Left lung (tissue), 10 donors: ENCODE measurements around the gene GATD1. TPM values are rescaled to one million over a fixed set of nuclear protein-coding genes. Genes with fewer than 3 reads are reported as not detected.

ENCODE experiments used
- ATAC-seq: fragments of 200-7000 bp; cut with Tn5 transposase; one replicate; pipeline ENCODE4 v1.9.1; 2020; ENCODE audit warnings: moderate library complexity
- DNase-seq, 4 donors: peaks; one replicate each; pipeline ENCODE4 v3.0.0-alpha.2; 2013 to 2020
- H3K27ac ChIP-seq, 2 donors: fragments of 200-600 bp; sonication (generic) in 1 of 2; one replicate each; pipeline versions ENCODE4 v1.5.0 to v1.8.0; 2020 to 2021
- H3K27me3 ChIP-seq, 2 donors: fragments of 200-600 bp; sonication (generic) in 1 of 2; one replicate each; pipeline versions ENCODE4 v1.5.0 to v1.8.0; 2020 to 2021
- H3K36me3 ChIP-seq, 2 donors: fragments of 200-600 bp; sonication (generic) in 1 of 2; one replicate each; pipeline versions ENCODE4 v1.5.0 to v1.8.0; 2020 to 2021
- H3K4me1 ChIP-seq, 2 donors: fragments of 200-600 bp; one replicate each; pipeline ENCODE4 v1.8.0; 2021
- H3K4me3 ChIP-seq, 2 donors: fragments of 200-600 bp; sonication (generic) in 1 of 2; one replicate each; pipeline versions ENCODE4 v1.5.0 to v1.8.0; 2020 to 2021; ENCODE audit warnings: mild to moderate bottlenecking in 1 of 2
- H3K9me3 ChIP-seq, 2 donors: fragments of 200-600 bp; sonication (generic) in 1 of 2; one replicate each; pipeline versions ENCODE4 v1.5.0 to v1.8.0; 2020 to 2021
- intact Hi-C, 2 donors: fragments of 100-400 bp; cut with DNase I; formaldehyde crosslinking; loops; one replicate each; pipeline versions ENCODE4 v1.11.2 to v1.14.2; 2022
- polyA plus RNA-seq, 6 donors: library from polyadenylated mRNA; unstranded; fragments of 120-200 nt; gene quantifications; one replicate each; pipeline ENCODE4 v1.2.1, GENCODE V29; 2013; ENCODE audit not compliant: insufficient read length in 6 of 6
- total RNA-seq, 2 donors: library from RNA; stranded (reverse); fragmentation: NEBNext Ultra II Directional; extraction: Animal tissue kit (Norgen Biotek cat#: 25700); gene quantifications; one replicate each; pipeline ENCODE4 v1.2.1, GENCODE V29; 2021
- TF ChIP-seq, protein P1 (sequence below), 2 donors: fragments of 200-600 bp; sonication (generic) in 1 of 2; IDR thresholded peaks; one replicate each; pipeline versions ENCODE4 v1.5.0 to v1.8.0; 2021; ENCODE audit warnings: antibody characterized with exemption in 2 of 2
- donor health status: DM: no; HTN: yes; CAD: no.
- donor health status: DM: no; HTN: no; CAD: no.

GATD1 gene
- total and polyA plus RNA-seq, 8 donors, result 51.7 to 87.1 (median 64.7) TPM

DNA sequence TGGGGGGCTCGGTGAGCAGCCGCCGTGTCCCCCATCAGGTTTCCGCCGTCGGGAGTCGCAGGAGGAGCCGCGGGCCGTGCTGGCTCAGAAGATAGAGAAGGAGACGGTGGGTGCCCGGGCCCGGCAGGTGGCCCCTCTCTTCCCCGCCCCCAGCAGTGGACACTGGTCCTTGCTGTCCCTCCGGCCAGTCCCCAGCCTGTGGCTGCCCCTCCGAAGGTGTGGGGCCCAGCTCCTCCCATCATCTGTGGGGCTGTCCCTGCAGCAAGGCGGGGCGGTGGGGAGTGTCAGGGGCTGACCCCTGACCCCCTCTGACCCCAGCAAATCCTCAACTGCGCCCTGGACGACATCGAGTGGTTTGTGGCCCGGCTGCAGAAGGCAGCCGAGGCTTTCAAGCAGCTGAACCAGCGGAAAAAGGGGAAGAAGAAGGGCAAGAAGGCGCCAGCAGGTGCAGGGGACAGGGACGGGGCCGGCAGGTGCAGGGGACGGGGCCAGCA, 56.0 kb downstream of the GATD1 start:
- no peaks in the 10 kb centered on the region for H3K9me3 ChIP-seq
- ATAC-seq (no peak), DNase-seq (no peak)
- H3K36me3 ChIP-seq, result peaks cover 0 to 12% of the 10 kb centered on the region in 2 donors
- no peak overlapping the region for H3K27ac ChIP-seq
- TF ChIP-seq, protein P1, sequence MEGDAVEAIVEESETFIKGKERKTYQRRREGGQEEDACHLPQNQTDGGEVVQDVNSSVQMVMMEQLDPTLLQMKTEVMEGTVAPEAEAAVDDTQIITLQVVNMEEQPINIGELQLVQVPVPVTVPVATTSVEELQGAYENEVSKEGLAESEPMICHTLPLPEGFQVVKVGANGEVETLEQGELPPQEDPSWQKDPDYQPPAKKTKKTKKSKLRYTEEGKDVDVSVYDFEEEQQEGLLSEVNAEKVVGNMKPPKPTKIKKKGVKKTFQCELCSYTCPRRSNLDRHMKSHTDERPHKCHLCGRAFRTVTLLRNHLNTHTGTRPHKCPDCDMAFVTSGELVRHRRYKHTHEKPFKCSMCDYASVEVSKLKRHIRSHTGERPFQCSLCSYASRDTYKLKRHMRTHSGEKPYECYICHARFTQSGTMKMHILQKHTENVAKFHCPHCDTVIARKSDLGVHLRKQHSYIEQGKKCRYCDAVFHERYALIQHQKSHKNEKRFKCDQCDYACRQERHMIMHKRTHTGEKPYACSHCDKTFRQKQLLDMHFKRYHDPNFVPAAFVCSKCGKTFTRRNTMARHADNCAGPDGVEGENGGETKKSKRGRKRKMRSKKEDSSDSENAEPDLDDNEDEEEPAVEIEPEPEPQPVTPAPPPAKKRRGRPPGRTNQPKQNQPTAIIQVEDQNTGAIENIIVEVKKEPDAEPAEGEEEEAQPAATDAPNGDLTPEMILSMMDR (IDR thresholded peaks at IDR 0.05), result no peak
- peaks cover 33 to 78% of the 10 kb centered on the region in 2 donors for H3K27me3 ChIP-seq
- peaks cover 0 to 37% of the 10 kb centered on the region in 2 donors for H3K4me1 ChIP-seq
- peak overlapping the region in 1 of 2 donors; percentile 18 for H3K4me3 ChIP-seq
- intact Hi-C loops, result no loop called here

DNA sequence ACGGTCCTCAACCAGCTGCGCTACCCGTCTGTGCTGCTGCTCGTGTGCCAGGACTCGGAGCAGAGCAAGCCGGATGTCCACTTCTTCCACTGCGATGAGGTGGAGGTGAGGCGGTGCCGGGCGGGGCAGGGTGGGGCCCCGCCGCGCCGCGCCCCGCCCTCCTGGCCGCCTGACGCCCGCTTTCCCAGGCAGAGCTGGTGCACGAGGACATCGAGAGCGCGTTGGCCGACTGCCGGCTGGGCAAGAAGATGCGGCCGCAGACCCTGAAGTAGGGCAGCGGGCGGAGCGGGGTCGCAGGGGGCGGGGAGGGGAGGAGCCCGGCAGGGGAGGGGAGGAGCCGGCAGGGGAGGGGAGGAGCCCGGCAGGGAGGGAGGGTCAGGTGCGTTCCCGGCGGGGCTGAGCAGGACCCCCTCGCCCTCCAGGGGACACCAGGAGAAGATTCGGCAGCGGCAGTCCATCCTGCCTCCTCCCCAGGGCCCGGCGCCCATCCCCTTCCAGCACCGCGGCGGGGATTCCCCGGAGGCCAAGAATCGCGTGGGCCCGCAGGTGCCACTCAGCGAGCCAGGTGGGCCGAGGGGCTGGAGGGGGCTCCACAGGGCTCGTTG, 56.5 kb downstream of the GATD1 start:
- Histone ChIP-seq H3K9me3 (no peaks in the 10 kb centered on the region), H3K27me3 (peaks cover 28 to 73% of the 10 kb centered on the region in 2 donors), H3K27ac (no peak overlapping the region), H3K4me3 (peak overlapping the region in 1 of 2 donors; percentile 18), H3K36me3 (peaks cover 0 to 12% of the 10 kb centered on the region in 2 donors), H3K4me1 (peaks cover 0 to 32% of the 10 kb centered on the region in 2 donors)
- TF ChIP-seq, protein P1 (IDR thresholded peaks at IDR 0.05), result no peak
- DNase-seq (no peak), ATAC-seq (no peak)
- intact Hi-C loops, result no loop called here

DNA sequence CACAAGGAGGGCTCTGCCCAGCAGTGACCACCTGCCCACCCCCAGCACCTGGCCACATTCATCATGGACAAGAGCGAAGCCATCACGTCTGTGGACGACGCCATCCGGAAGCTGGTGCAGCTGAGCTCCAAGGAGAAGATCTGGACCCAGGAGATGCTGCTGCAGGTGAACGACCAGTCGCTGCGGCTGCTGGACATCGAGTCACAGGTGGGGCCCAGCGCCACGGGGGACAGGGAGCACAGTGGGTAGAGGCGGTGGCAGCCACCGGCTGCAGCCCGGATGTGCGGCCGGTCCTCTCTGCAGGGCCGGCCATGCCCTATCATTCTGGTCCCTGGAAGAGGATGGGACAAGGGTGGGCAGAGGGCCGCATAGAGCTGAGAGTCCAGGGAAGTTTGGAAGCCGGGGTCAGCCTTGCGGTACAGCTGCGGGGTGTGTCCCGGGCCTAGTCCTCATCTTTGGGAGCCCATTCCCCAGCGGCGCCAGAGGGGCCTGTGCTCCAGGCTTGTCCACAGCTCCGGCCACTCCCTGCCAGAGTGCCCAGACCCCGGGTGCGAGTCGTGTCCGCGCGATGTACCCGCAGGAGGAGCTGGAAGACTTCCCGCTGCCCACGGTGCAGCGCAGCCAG, 57.2 kb downstream of the GATD1 start:
- H3K27ac ChIP-seq, result no peak overlapping the region
- H3K9me3 ChIP-seq, result no peaks in the 10 kb centered on the region
- TF ChIP-seq, protein P1 (IDR thresholded peaks at IDR 0.05), result no peak
- H3K4me1 ChIP-seq, result peaks cover 0 to 28% of the 10 kb centered on the region in 2 donors
- ATAC-seq (no peak), DNase-seq (no peak)
- intact Hi-C loops, result no loop called here
- peaks cover 22 to 67% of the 10 kb centered on the region in 2 donors for H3K27me3 ChIP-seq
- H3K36me3 ChIP-seq, result peaks cover 0 to 12% of the 10 kb centered on the region in 2 donors
- peak overlapping the region in 1 of 2 donors; percentile 18 for H3K4me3 ChIP-seq

DNA sequence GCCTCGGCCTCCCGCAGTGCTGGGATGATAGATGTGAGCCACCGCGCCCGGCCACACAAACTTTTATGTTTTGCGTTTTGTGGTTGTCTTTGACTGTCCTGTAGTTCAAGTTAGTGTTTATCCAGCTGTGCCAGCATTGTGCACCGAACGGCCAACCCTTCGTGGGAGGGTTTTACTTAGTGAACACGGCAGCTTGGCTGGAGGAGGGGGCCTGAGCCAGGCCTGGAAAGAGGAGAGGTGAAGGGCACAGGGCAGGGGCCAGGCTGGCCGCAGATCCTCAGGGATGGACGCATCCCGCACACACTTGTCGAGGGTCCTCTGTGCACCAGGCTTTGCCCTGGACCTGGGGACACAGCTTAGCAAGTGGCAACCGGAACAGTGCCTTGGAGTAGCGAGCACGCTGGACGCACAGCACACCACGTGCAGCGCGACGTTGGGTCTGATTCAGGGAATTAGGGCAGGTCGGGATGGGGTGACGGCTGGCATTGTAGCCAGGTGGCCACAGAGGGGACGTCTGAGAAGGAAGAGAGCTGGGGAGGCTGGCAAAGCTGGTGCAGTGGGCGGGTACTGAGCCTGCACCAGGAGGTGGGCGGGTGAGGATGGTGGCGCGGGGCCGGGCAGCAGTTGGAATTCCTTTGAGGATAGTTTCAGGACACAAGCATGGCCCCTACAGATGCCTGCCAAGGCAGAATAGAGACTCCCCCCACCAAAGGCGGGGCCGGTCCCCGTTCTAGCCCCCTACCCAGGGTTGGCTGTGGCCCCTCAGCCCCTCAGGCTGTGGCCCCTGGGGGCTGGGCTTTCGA, 57.9 kb downstream of the GATD1 start:
- H3K27me3 ChIP-seq, result peaks cover 21 to 60% of the 10 kb centered on the region in 2 donors
- intact Hi-C loops, result no loop called here
- DNase-seq (no peak), ATAC-seq (no peak)
- H3K36me3 ChIP-seq, result peaks cover 0 to 10% of the 10 kb centered on the region in 2 donors
- peaks cover 0 to 28% of the 10 kb centered on the region in 2 donors for H3K4me1 ChIP-seq
- no peak overlapping the region for H3K27ac ChIP-seq
- H3K9me3 ChIP-seq, result no peaks in the 10 kb centered on the region
- H3K4me3 ChIP-seq, result no peak overlapping the region
- TF ChIP-seq, protein P1 (IDR thresholded peaks at IDR 0.05), result no peak

Other genes with a start within 250 kb of the GATD1 start
- 10 to 100 TPM; 43.2 to 52.4 TPM for gene HRAS, start 241.9 kb downstream of the GATD1 start, total RNA-seq
- gene HRAS, start 241.9 kb downstream of the GATD1 start, polyA plus RNA-seq, result 10 to 100 TPM; 32.4 to 40.6 (median 37.1) TPM
- 1 to 10 TPM; 1.8 to 3.1 TPM for gene LRRC56, start 240.0 kb downstream of the GATD1 start, total RNA-seq
- gene LRRC56, start 240.0 kb downstream of the GATD1 start, polyA plus RNA-seq, result 1 to 10 TPM; 2.1 to 4.7 (median 2.9) TPM
- 1 to 10 TPM; 4.1 to 4.5 TPM for gene LMNTD2, start 216.7 kb downstream of the GATD1 start, total RNA-seq
- gene LMNTD2, start 216.7 kb downstream of the GATD1 start, polyA plus RNA-seq, result 1 to 10 TPM; 1.6 to 5.2 (median 2.5) TPM
- gene RASSF7, start 216.5 kb downstream of the GATD1 start, total RNA-seq, result 10 to 100 TPM; 42.1 to 57.2 TPM
- gene RASSF7, start 216.5 kb downstream of the GATD1 start, polyA plus RNA-seq, result 10 to 100 TPM; 17.6 to 31.1 (median 26.3) TPM
- gene PHRF1, start 201.0 kb downstream of the GATD1 start, total RNA-seq, result 10 to 100 TPM; 23.9 to 32.7 TPM
- gene PHRF1, start 201.0 kb downstream of the GATD1 start, polyA plus RNA-seq, result 10 to 100 TPM; 18.6 to 29.5 (median 23.5) TPM
- 10 to 100 TPM; 38.8 to 50.4 TPM for gene IRF7, start 161.5 kb downstream of the GATD1 start, total RNA-seq
- gene IRF7, start 161.5 kb downstream of the GATD1 start, polyA plus RNA-seq, result 10 to 100 TPM in 5 of 6 donors, 1 to 10 TPM in 1; 9.8 to 14.7 (median 12.8) TPM
- not detected for gene CDHR5, start 152.5 kb downstream of the GATD1 start, total RNA-seq
- under 1 TPM; 0.46 to 0.77 (median 0.69) TPM for gene CDHR5, start 152.5 kb downstream of the GATD1 start, polyA plus RNA-seq
- gene SCT, start 150.3 kb downstream of the GATD1 start, total RNA-seq, result not detected
- 1 to 10 TPM; 1.6 to 3.0 (median 2.5) TPM for gene SCT, start 150.3 kb downstream of the GATD1 start, polyA plus RNA-seq
- under 1 TPM; 0.29 to 0.52 TPM for gene DRD4, start 140.2 kb downstream of the GATD1 start, total RNA-seq
- 1 to 10 TPM in 2 of 6 donors, under 1 TPM in 4; 0.51 to 1.0 (median 0.82) TPM for gene DRD4, start 140.2 kb downstream of the GATD1 start, polyA plus RNA-seq
- 10 to 100 TPM; 28.3 to 28.6 TPM for gene DEAF1, start 82.3 kb downstream of the GATD1 start, total RNA-seq
- 10 to 100 TPM; 35.6 to 52.9 (median 41.0) TPM for gene DEAF1, start 82.3 kb downstream of the GATD1 start, polyA plus RNA-seq
- 10 to 100 TPM; 23.6 to 25.2 TPM for gene TMEM80, start 81.7 kb downstream of the GATD1 start, total RNA-seq
- 10 to 100 TPM; 26.9 to 34.5 (median 31.9) TPM for gene TMEM80, start 81.7 kb downstream of the GATD1 start, polyA plus RNA-seq
- gene EPS8L2, start 71.3 kb downstream of the GATD1 start, total RNA-seq, result 100 to 1,000 TPM; 114 to 190 TPM
- gene EPS8L2, start 71.3 kb downstream of the GATD1 start, polyA plus RNA-seq, result 10 to 100 TPM; 52.5 to 92.2 (median 76.8) TPM
- 100 to 1,000 TPM; 206 to 322 TPM for gene TALDO1, start 30.0 kb downstream of the GATD1 start, total RNA-seq
- 100 to 1,000 TPM; 100 to 124 (median 115) TPM for gene TALDO1, start 30.0 kb downstream of the GATD1 start, polyA plus RNA-seq
- under 1 TPM in 1 of 2 donors, not detected in 1; 0.47 TPM for gene CEND1, start 12.6 kb upstream of the GATD1 start, total RNA-seq
- under 1 TPM; 0.11 to 0.42 (median 0.33) TPM for gene CEND1, start 12.6 kb upstream of the GATD1 start, polyA plus RNA-seq
- gene SLC25A22, start 20.8 kb upstream of the GATD1 start, total RNA-seq, result 10 to 100 TPM; 28.9 to 29.4 TPM
- gene SLC25A22, start 20.8 kb upstream of the GATD1 start, polyA plus RNA-seq, result 10 to 100 TPM; 12.5 to 23.9 (median 15.1) TPM
- 10 to 100 TPM; 13.8 to 18.6 TPM for gene PIDD1, start 27.7 kb upstream of the GATD1 start, total RNA-seq
- 10 to 100 TPM in 5 of 6 donors, 1 to 10 TPM in 1; 9.7 to 13.7 (median 12.1) TPM for gene PIDD1, start 27.7 kb upstream of the GATD1 start, polyA plus RNA-seq
- gene RPLP2, start 32.5 kb upstream of the GATD1 start, total RNA-seq, result 1,000 to 10,000 TPM; 1,620 to 1,802 TPM
- 1,000 to 10,000 TPM; 1,154 to 1,526 (median 1,296) TPM for gene RPLP2, start 32.5 kb upstream of the GATD1 start, polyA plus RNA-seq
- gene PNPLA2, start 41.4 kb upstream of the GATD1 start, total RNA-seq, result 100 to 1,000 TPM in 1 of 2 donors, 10 to 100 TPM in 1; 96.3 to 128 TPM
- 10 to 100 TPM; 29.9 to 49.0 (median 39.8) TPM for gene PNPLA2, start 41.4 kb upstream of the GATD1 start, polyA plus RNA-seq
- gene CRACR2B, start 50.4 kb upstream of the GATD1 start, total RNA-seq, result 10 to 100 TPM; 22.6 to 32.1 TPM
- gene CRACR2B, start 50.4 kb upstream of the GATD1 start, polyA plus RNA-seq, result 10 to 100 TPM; 14.2 to 26.0 (median 19.9) TPM
- gene CD151, start 55.5 kb upstream of the GATD1 start, total RNA-seq, result 100 to 1,000 TPM; 501 to 815 TPM
- gene CD151, start 55.5 kb upstream of the GATD1 start, polyA plus RNA-seq, result 100 to 1,000 TPM; 122 to 182 (median 145) TPM
- gene POLR2L, start 65.0 kb upstream of the GATD1 start, total RNA-seq, result 100 to 1,000 TPM; 140 to 227 TPM
- 100 to 1,000 TPM in 3 of 6 donors, 10 to 100 TPM in 3; 65.2 to 121 (median 97.7) TPM for gene POLR2L, start 65.0 kb upstream of the GATD1 start, polyA plus RNA-seq
- gene TSPAN4, start 65.4 kb upstream of the GATD1 start, total RNA-seq, result 100 to 1,000 TPM; 129 to 132 TPM
- gene TSPAN4, start 65.4 kb upstream of the GATD1 start, polyA plus RNA-seq, result 10 to 100 TPM; 46.9 to 75.3 (median 73.2) TPM
- 10 to 100 TPM; 92.7 to 94.2 TPM for gene CHID1, start 133.3 kb upstream of the GATD1 start, total RNA-seq
- 10 to 100 TPM; 81.4 to 95.7 (median 93.7) TPM for gene CHID1, start 133.3 kb upstream of the GATD1 start, polyA plus RNA-seq
- 10 to 100 TPM; 97.1 to 98.4 TPM for gene AP2A2, start 148.4 kb upstream of the GATD1 start, total RNA-seq
- gene AP2A2, start 148.4 kb upstream of the GATD1 start, polyA plus RNA-seq, result 10 to 100 TPM; 77.0 to 91.2 (median 81.4) TPM